ENCODE results near the gene SRP14. TPM values are rescaled to one million over a fixed set of nuclear protein-coding genes. Genes with fewer than 3 reads are reported as not detected.
"Not testable (repeated sequence)": the region's sequence is repeated elsewhere in the genome, so short reads cannot be mapped to it uniquely, and the experiment has no call there.

Gene SRP14
- total RNA-seq, 2 experiments from 2014 or later: 124 to 157 TPM

DNA sequence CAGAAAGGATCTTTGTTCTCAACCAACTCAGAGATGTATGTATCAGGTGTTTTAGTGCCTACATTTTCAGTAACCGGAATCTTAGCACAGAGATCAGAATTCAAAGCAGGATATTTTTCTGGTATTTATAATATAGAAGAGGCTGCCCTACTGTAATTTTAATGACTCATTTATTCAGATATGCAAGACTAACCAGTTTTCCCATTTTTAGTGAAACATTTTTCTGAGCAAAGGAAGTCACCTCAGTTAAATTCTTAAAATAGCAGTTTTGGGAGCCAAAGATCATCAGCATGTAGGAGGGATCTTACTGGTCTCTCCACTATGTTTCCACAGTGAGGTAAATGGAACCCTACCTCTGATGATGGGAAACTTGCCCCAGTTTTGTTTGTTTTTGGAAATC, 42.0 kb downstream of the SRP14 start:
- Mint-ChIP-seq H3K27me3 (no peaks in the 10 kb centered on the region), H3K9me3 (ENCODE audit: low read depth) (no peaks in the 10 kb centered on the region), H3K27ac (no peak overlapping the region), H3K36me3 (ENCODE audit: low read depth) (peaks cover 29% of the 10 kb centered on the region), H3K4me1 (no peaks in the 10 kb centered on the region), H3K4me3 (no peak overlapping the region)
- intact Hi-C loops (cut with DNase I, micrococcal nuclease): no loop called here
- ChIA-PET POLR2A (no interaction called here), CTCF (no interaction called here)
- ATAC-seq (no peak), DNase-seq (no peak)

DNA sequence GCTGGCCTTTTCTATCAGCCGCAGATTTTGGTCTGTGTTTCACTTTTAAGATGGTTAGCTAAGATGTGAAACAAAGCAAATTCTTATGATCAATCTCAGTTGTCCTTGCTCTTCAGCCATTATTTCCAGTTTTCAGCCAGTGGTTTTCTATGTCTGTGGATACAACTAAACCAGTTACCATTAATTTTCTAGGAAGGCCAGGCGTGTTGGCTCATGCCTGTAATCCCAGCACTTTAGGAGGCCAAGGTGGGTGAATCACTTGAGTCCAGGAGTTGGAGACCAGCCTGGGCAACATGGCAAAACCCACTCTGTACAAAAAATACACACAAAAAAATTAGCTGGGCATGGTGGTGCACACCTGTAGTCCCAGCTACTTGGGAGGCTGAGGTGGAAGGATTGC, 42.8 kb downstream of the SRP14 start:
- H3K4me1 Mint-ChIP-seq; H3K4me3 Mint-ChIP-seq; DNase-seq; ATAC-seq; H3K27ac Mint-ChIP-seq; H3K9me3 Mint-ChIP-seq (ENCODE audit: low read depth); POLR2A ChIA-PET; H3K27me3 Mint-ChIP-seq; intact Hi-C loops (cut with DNase I, micrococcal nuclease): not testable (repeated sequence)
- CTCF ChIA-PET: interaction anchor here (0.6 kb wide), 1 partner anchor 139 kb away, joined by 3 read pairs; no protein-coding TSS in a partner anchor
- H3K36me3 Mint-ChIP-seq (ENCODE audit: low read depth): peaks cover 27% of the 10 kb centered on the region

DNA sequence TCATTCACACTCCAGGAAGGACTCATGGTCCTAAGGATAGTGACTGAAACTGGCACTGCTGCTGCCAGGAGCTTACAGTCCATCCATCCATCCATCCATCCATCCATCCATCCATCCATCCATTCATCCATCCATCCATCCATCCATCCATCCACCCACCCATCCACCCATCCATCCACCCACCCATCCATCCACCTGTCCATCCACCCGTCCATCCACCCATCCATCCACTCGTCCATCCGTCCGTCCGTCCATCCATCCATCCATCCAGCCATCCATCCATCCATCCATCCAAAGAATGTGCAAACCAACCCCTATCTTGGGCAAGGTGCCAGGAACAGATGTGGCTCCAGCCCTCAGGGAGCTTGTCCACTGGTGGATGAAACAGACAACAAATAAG, 46.0 kb downstream of the SRP14 start:
- POLR2A ChIA-PET; H3K27me3 Mint-ChIP-seq; H3K9me3 Mint-ChIP-seq (ENCODE audit: low read depth); CTCF ChIA-PET; intact Hi-C loops (cut with DNase I, micrococcal nuclease); DNase-seq; H3K4me1 Mint-ChIP-seq; H3K27ac Mint-ChIP-seq; ATAC-seq; H3K4me3 Mint-ChIP-seq: not testable (repeated sequence)
- H3K36me3 Mint-ChIP-seq (ENCODE audit: low read depth): peaks cover 34% of the 10 kb centered on the region

GRCh38 chr15:39990706-39991105, 48.3 kb downstream of the SRP14 start:
- H3K27ac Mint-ChIP-seq: no peak overlapping the region
- no peaks in the 10 kb centered on the region for H3K9me3 Mint-ChIP-seq (ENCODE audit: low read depth)
- POLR2A ChIA-PET: no interaction called here
- no peak for ATAC-seq
- intact Hi-C loops (cut with DNase I, micrococcal nuclease): no loop called here
- H3K27me3 Mint-ChIP-seq: no peaks in the 10 kb centered on the region
- CTCF ChIA-PET: no interaction called here
- peaks cover 27% of the 10 kb centered on the region for H3K36me3 Mint-ChIP-seq (ENCODE audit: low read depth)
- H3K4me3 Mint-ChIP-seq: no peak overlapping the region
- no peaks in the 10 kb centered on the region for H3K4me1 Mint-ChIP-seq
- no peak for DNase-seq

DNA sequence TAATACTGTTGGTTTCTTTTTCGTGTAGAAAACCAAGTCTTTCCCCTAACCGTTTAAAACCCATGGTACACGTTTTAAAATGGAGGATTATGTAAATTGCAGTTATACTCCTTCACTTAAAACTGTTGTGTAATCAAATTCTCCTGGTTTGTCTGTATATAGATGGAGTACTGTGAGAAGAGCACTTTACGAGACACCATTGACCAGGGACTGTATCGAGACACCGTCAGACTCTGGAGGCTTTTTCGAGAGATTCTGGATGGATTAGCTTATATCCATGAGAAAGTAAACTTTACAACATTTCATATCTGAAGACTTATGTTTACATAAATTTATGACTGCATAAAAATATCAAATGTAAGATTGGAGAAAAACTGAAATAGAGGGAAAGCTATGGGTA, 51.2 kb downstream of the SRP14 start:
- CTCF ChIA-PET: interaction anchor here (0.6 to 1.1 kb wide), 4 partner anchors 11 to 532 kb away, joined by 3 to 5 read pairs (median 3); no protein-coding TSS in a partner anchor
- no peaks in the 10 kb centered on the region for H3K4me1 Mint-ChIP-seq
- no peak overlapping the region for H3K27ac Mint-ChIP-seq
- H3K36me3 Mint-ChIP-seq (ENCODE audit: low read depth): peaks cover 33% of the 10 kb centered on the region
- ATAC-seq (no peak), DNase-seq (no peak)
- no peaks in the 10 kb centered on the region for H3K9me3 Mint-ChIP-seq (ENCODE audit: low read depth)
- H3K27me3 Mint-ChIP-seq: no peaks in the 10 kb centered on the region
- no peak overlapping the region for H3K4me3 Mint-ChIP-seq
- intact Hi-C loops (cut with DNase I, micrococcal nuclease): no loop called here
- POLR2A ChIA-PET: no interaction called here

Other genes starting within 250 kb of the SRP14 start
- under 1 TPM; 0.14 to 0.30 TPM for gene GPR176, start 118.9 kb downstream of the SRP14 start, total RNA-seq
- gene EIF2AK4, start 105.1 kb downstream of the SRP14 start, total RNA-seq: 10 to 100 TPM; 40.8 TPM
- gene BMF, start 69.7 kb upstream of the SRP14 start, total RNA-seq: 1 to 10 TPM; 7.6 to 8.4 TPM
- gene BUB1B, start 121.9 kb upstream of the SRP14 start, total RNA-seq: 10 to 100 TPM; 95.3 to 99.5 TPM
- gene PAK6, start 199.9 kb upstream of the SRP14 start, total RNA-seq: under 1 TPM; 0.30 to 0.53 TPM
- not detected for gene ANKRD63, start 243.9 kb upstream of the SRP14 start, total RNA-seq

Measured in activated CD4-positive, alpha-beta T cell treated with anti-CD3 and anti-CD28 coated beads for 36 hours (primary cell).